Neural cell (in vitro differentiated cells): ENCODE data around the gene SAMD10. TPM values are rescaled to one million over a fixed set of nuclear protein-coding genes. Genes with fewer than 3 reads are reported as not detected.

ENCODE experiments used
- H2AFZ ChIP-seq: fragments of 200-600, 300-800 bp; sonication (generic), shearing (Covaris generic); 2 replicates; pipeline ENCODE4 v1.6.0; 2014; ENCODE audit warnings: low read depth, mild to moderate bottlenecking, antibody characterized with exemption, low read length, moderate library complexity
- H3F3A ChIP-seq: fragments of 200-600 bp; shearing (Covaris generic); 2 replicates; pipeline ENCODE4 v1.6.1; 2016; ENCODE audit warnings: mild to moderate bottlenecking, moderate library complexity, mixed read lengths, antibody characterized with exemption, low read length; ENCODE audit not compliant: insufficient read depth, poor library complexity, severe bottlenecking
- H3K27ac ChIP-seq: fragments of 200-600, 300-800 bp; sonication (generic), shearing (Covaris generic); 2 replicates; pipeline ENCODE4 v1.5.1; 2014; ENCODE audit warnings: mild to moderate bottlenecking, low read length, moderate library complexity
- H3K27me3 ChIP-seq: fragments of 300-800, 200-600 bp; sonication (generic), shearing (Covaris generic); 2 replicates; pipeline ENCODE4 v1.6.0; 2014; ENCODE audit warnings: mild to moderate bottlenecking, low read depth, low read length, moderate library complexity; ENCODE audit not compliant: insufficient read depth
- H3K36me3 ChIP-seq: fragments of 300-800, 200-600 bp; sonication (generic), shearing (Covaris generic); 2 replicates; pipeline ENCODE4 v1.5.1; 2014; ENCODE audit warnings: mild to moderate bottlenecking, antibody characterized with exemption, low read length, moderate library complexity; ENCODE audit not compliant: insufficient read depth
- H3K4me2 ChIP-seq: fragments of 300-800, 200-600 bp; sonication (generic), shearing (Covaris generic); 2 replicates; pipeline ENCODE4 v1.6.0; 2014; ENCODE audit warnings: mild to moderate bottlenecking, low read length
- H3K4me3 ChIP-seq: fragments of 300-800, 200-600 bp; sonication (generic), shearing (Covaris generic); 2 replicates; pipeline ENCODE4 v1.5.1; 2014; ENCODE audit warnings: mild to moderate bottlenecking, low read length, moderate library complexity
- H3K79me2 ChIP-seq: fragments of 200-600 bp; shearing (Covaris generic); replicated peaks from 2 replicates; pipeline ENCODE4 v1.6.0; 2014; ENCODE audit warnings: mild to moderate bottlenecking, low read length, moderate library complexity; ENCODE audit not compliant: insufficient read depth
- H3K9ac ChIP-seq: fragments of 300-800, 200-600 bp; sonication (generic), shearing (Covaris generic); 2 replicates; pipeline ENCODE4 v1.6.1; 2016; ENCODE audit warnings: mild to moderate bottlenecking, low read length, mixed read lengths
- H3K9me2 ChIP-seq: fragments of 200-600 bp; shearing (Covaris generic); 2 replicates; pipeline ENCODE4 v1.6.1; 2016; ENCODE audit warnings: mild to moderate bottlenecking, low read length, mixed read lengths; ENCODE audit not compliant: insufficient read depth
- H3K9me3 ChIP-seq: fragments of 200-600, 300-800 bp; sonication (generic), shearing (Covaris generic); 2 replicates; pipeline ENCODE4 v1.6.1; 2016; ENCODE audit warnings: mild to moderate bottlenecking, mixed run types, low read length, moderate library complexity, mixed read lengths
- H4K20me1 ChIP-seq: fragments of 200-600 bp; shearing (Covaris generic); 2 replicates; pipeline ENCODE4 v1.6.1; 2016; ENCODE audit warnings: mild to moderate bottlenecking, mixed run types; ENCODE audit not compliant: insufficient read depth
- CTCF ChIP-seq: fragments of 450-650 bp; IDR thresholded peaks from 2 replicates; pipeline ENCODE4 v1.5.1; 2014; ENCODE audit warnings: antibody characterized with exemption, mild to moderate bottlenecking, moderate library complexity; ENCODE audit not compliant: poor library complexity, severe bottlenecking
- EP300 ChIP-seq: fragments of 450-650 bp; conservative IDR thresholded peaks from 2 replicates; pipeline ENCODE4 v1.6.1; 2014; ENCODE audit warnings: antibody characterized with exemption, mild to moderate bottlenecking, moderate library complexity; ENCODE audit not compliant: poor library complexity, severe bottlenecking
- EZH2 ChIP-seq: fragments of 200-600, 300-800 bp; shearing (Covaris generic), sonication (generic); IDR thresholded peaks from 2 replicates; pipeline ENCODE4 v1.6.1; 2014; ENCODE audit warnings: antibody characterized with exemption, low read length, borderline replicate concordance, mild to moderate bottlenecking; ENCODE audit not compliant: insufficient read depth, poor library complexity, severe bottlenecking
- MXI1 ChIP-seq: fragments of 450-650 bp; conservative IDR thresholded peaks from 2 replicates; pipeline ENCODE4 v1.6.1; 2014; ENCODE audit warnings: antibody characterized with exemption, mild to moderate bottlenecking; ENCODE audit not compliant: poor library complexity, severe bottlenecking
- RAD21 ChIP-seq: fragments of 450-650 bp; conservative IDR thresholded peaks from 2 replicates; pipeline ENCODE4 v1.6.1; 2014; ENCODE audit warnings: antibody characterized with exemption, mild to moderate bottlenecking, moderate library complexity
- REST ChIP-seq: IDR thresholded peaks from 2 replicates; pipeline ENCODE4 v1.6.1; 2012; ENCODE audit warnings: borderline replicate concordance
- SMC3 ChIP-seq: fragments of 450-650 bp; conservative IDR thresholded peaks from 2 replicates; pipeline ENCODE4 v1.6.1; 2014; ENCODE audit warnings: antibody characterized with exemption, mild to moderate bottlenecking, moderate library complexity; ENCODE audit not compliant: poor library complexity
- TAF1 ChIP-seq: IDR thresholded peaks from 2 replicates; pipeline ENCODE4 v1.6.1; 2012; ENCODE audit warnings: low read depth
- polyA plus RNA-seq: library from polyadenylated mRNA; depleted of rRNA; stranded (reverse); fragments of >200 nt; gene quantifications from 2 replicates; pipeline ENCODE4 v1.2.3, GENCODE V29; 2014

Gene SAMD10
- polyA plus RNA-seq, 1 donor from 2014 or later = 23.3 TPM

- TF ChIP-seq REST (no peak), EP300 (no peak), TAF1 (no peak)
- Histone ChIP-seq H3K4me2 (no peak overlapping the region), H3K9me3 (no peaks in the 10 kb centered on the region), H3K9ac (no peak overlapping the region), H3K4me3 (no peak overlapping the region), H3K27ac (no peak overlapping the region), H2AFZ (no peak overlapping the region), H3K9me2 (no peaks in the 10 kb centered on the region), H4K20me1 (no peaks in the 10 kb centered on the region), H3K36me3 (no peaks in the 10 kb centered on the region), H3K79me2 (peaks cover 20% of the 10 kb centered on the region), H3K27me3 (no peaks in the 10 kb centered on the region), H3F3A (no peaks in the 10 kb centered on the region)
These were observed 34.3 kb downstream of the SAMD10 start for GRCh38 chr20:63945031-63945658.

GRCh38 chr20:63944078-63944941 lies 35.1 kb downstream of the SAMD10 start:
- peaks cover 14% of the 10 kb centered on the region for H3K79me2 ChIP-seq
- no peak overlapping the region for H3K27ac ChIP-seq
- H3K4me3 ChIP-seq = no peak overlapping the region
- H3F3A ChIP-seq = no peaks in the 10 kb centered on the region
- no peaks in the 10 kb centered on the region for H3K9me3 ChIP-seq
- no peak overlapping the region for H2AFZ ChIP-seq
- H3K9ac ChIP-seq = no peak overlapping the region
- H4K20me1 ChIP-seq = no peaks in the 10 kb centered on the region
- H3K36me3 ChIP-seq = no peaks in the 10 kb centered on the region
- no peaks in the 10 kb centered on the region for H3K9me2 ChIP-seq
- H3K4me2 ChIP-seq = no peak overlapping the region
- TF ChIP-seq SMC3 (no peak), CTCF (no peak), RAD21 (no peak), MXI1 (no peak), EP300 (no peak), REST (no peak), EZH2 (no peak), TAF1 (no peak)
- no peaks in the 10 kb centered on the region for H3K27me3 ChIP-seq
